Lower leg skin (tissue), 4 donors: ENCODE results near the gene RGMA. TPM values are rescaled to one million over a fixed set of nuclear protein-coding genes. Genes with fewer than 3 reads are reported as not detected.

ENCODE experiments used
- DNase-seq, 2 donors: peaks; one replicate each; pipeline ENCODE4 v3.0.0-alpha.2; 2019; ENCODE audit warnings: low spot score in 2 of 2
- H3K4me3 ChIP-seq: fragments of 200-600 bp; sonication (generic); 2 replicates; pipeline ENCODE4 v1.5.1; 2017; ENCODE audit warnings: mild to moderate bottlenecking, low read depth; ENCODE audit not compliant: poor library complexity, severe bottlenecking
- POLR2A ChIP-seq, 2 donors: fragments of 450-650 bp; IDR thresholded peaks; one replicate each; pipeline ENCODE4 v1.6.1; 2016 to 2017; ENCODE audit warnings: antibody characterized with exemption in 2 of 2, mild to moderate bottlenecking in 1 of 2, moderate library complexity in 1 of 2
- WGBS, 2 donors: methylation state at CpG; one replicate each; pipeline ENCODE4 v1.1.5; 2018; 5-methylcytosine and 5-hydroxymethylcytosine counted together
- intact Hi-C: fragments of 100-400 bp; cut with DNase I; formaldehyde crosslinking; loops from one replicate; pipeline ENCODE4 v1.15.0; 2023; ENCODE audit warnings: low total_unique reads
- total RNA-seq, 4 donors: library from RNA; depleted of rRNA; stranded (reverse); fragments of >200 nt; gene quantifications; one replicate each; pipeline ENCODE4 v1.1.0, GENCODE V29; 2016
- TF ChIP-seq, protein P1 (sequence below), 3 donors: fragments of 450-650 bp; IDR thresholded peaks; one replicate each; pipeline ENCODE4 v1.5.1; 2016; ENCODE audit warnings: antibody characterized with exemption in 3 of 3, mild to moderate bottlenecking in 3 of 3, moderate library complexity in 2 of 3

RGMA gene
- total RNA-seq, 4 donors from 2014 or later: 9.5 to 28.2 (median 16.6) TPM

DNA sequence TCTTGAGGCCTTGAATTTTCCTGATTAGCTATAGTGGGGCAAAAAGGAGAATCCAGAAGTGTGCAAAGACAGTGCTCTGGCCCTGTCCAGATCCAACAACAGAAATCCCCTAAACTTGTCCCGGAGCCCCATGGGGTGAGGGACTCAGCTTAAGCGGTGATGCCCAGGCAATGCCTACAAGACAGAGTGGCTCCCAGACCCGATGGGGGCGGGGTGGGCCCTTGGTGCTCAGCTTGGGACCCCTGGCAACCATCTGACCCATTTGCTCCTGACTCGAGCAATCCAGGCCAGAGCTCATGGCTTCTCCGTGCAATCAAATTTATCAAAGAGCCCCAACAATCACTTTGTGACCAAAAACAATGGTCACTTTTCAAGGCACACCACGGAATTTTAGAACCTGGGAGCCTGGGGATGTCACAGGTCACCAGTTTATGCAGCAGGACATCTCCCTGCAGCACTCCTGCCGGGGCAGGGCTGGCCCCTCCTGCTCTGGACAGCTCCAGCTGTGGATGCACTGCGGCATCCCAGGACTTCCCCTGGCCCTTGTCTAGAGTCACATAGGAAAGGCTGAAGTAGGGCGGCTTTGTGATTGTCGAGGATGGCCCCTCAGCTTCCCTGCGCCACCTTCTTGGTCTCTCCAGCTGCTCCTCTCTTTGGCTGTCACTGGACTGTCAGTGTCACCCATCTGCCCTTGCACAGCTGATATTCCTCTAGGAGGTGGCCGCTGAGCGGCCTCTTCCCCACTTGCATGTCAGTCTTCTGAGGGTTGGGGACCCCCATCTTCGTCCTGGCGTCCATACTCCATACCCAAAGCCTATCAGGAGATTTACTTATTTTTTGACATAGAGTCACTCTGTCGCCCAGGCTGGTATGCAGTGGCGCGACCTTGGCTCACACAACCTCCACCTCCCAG is 28.4 kb downstream of the RGMA start:
- H3K4me3 ChIP-seq: no peak overlapping the region
- WGBS, 2 donors: 79 to 89% methylated on average over 17 to 19 of the region's 19 CpGs
- intact Hi-C loops: no loop called here
- no peak for DNase-seq
- no peak for TF ChIP-seq POLR2A (IDR thresholded peaks at IDR 0.05)
- TF ChIP-seq, protein P1, sequence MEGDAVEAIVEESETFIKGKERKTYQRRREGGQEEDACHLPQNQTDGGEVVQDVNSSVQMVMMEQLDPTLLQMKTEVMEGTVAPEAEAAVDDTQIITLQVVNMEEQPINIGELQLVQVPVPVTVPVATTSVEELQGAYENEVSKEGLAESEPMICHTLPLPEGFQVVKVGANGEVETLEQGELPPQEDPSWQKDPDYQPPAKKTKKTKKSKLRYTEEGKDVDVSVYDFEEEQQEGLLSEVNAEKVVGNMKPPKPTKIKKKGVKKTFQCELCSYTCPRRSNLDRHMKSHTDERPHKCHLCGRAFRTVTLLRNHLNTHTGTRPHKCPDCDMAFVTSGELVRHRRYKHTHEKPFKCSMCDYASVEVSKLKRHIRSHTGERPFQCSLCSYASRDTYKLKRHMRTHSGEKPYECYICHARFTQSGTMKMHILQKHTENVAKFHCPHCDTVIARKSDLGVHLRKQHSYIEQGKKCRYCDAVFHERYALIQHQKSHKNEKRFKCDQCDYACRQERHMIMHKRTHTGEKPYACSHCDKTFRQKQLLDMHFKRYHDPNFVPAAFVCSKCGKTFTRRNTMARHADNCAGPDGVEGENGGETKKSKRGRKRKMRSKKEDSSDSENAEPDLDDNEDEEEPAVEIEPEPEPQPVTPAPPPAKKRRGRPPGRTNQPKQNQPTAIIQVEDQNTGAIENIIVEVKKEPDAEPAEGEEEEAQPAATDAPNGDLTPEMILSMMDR (IDR thresholded peaks at IDR 0.05): no peak

- TF ChIP-seq, protein P1 (IDR thresholded peaks at IDR 0.05): no peak
- no peak for TF ChIP-seq POLR2A (IDR thresholded peaks at IDR 0.05)
- no peak overlapping the region for H3K4me3 ChIP-seq
- no peak for DNase-seq
- intact Hi-C loops: no loop called here
- WGBS, 2 donors: 77 to 84% methylated on average over 8 of the region's 8 CpGs
Observed at GRCh38 chr15:93059442-93059841, 29.6 kb downstream of the RGMA start.

- no peak for TF ChIP-seq POLR2A (IDR thresholded peaks at IDR 0.05)
- TF ChIP-seq, protein P1 (IDR thresholded peaks at IDR 0.05): no peak
- WGBS, 2 donors: 80 to 81% methylated on average over 18 of the region's 18 CpGs
- no peak overlapping the region for H3K4me3 ChIP-seq
- intact Hi-C loops: no loop called here
- DNase-seq: no peak
Observed at GRCh38 chr15:93058904-93059427, 30.0 kb downstream of the RGMA start.

GRCh38 chr15:93058128-93058527 is 30.9 kb downstream of the RGMA start:
- 80 to 82% methylated on average over 8 of the region's 8 CpGs for WGBS, 2 donors
- DNase-seq: no peak
- TF ChIP-seq, protein P1 (IDR thresholded peaks at IDR 0.05): no peak
- no peak for TF ChIP-seq POLR2A (IDR thresholded peaks at IDR 0.05)
- H3K4me3 ChIP-seq: no peak overlapping the region
- intact Hi-C loops: no loop called here

- 87 to 88% methylated on average over 8 of the region's 8 CpGs for WGBS, 2 donors
Observed at GRCh38 chr15:93057618-93058017, 31.4 kb downstream of the RGMA start.

More at GRCh38 chr15:93057618-93058017, 31.4 kb downstream of the RGMA start:
- TF ChIP-seq POLR2A (IDR thresholded peaks at IDR 0.05): no peak
- TF ChIP-seq, protein P1 (IDR thresholded peaks at IDR 0.05): no peak
- no peak for DNase-seq
- intact Hi-C loops: no loop called here
- H3K4me3 ChIP-seq: no peak overlapping the region
